Activated CD8-positive, alpha-beta memory T cell treated with anti-CD3 and anti-CD28 coated beads, Interleukin-2, amount 50 U/mL, for 24 hours (primary cell): ENCODE data around the gene CDY1.
"Not testable (repeated sequence)": the region's sequence is repeated elsewhere in the genome, so short reads cannot be mapped to it uniquely, and the experiment has no call there.

Experiments
- DNase-seq: peaks from one replicate; pipeline ENCODE4 v3.0.0-alpha.2; 2020; ENCODE audit errors: extremely low read depth

Gene CDY1, protein sequence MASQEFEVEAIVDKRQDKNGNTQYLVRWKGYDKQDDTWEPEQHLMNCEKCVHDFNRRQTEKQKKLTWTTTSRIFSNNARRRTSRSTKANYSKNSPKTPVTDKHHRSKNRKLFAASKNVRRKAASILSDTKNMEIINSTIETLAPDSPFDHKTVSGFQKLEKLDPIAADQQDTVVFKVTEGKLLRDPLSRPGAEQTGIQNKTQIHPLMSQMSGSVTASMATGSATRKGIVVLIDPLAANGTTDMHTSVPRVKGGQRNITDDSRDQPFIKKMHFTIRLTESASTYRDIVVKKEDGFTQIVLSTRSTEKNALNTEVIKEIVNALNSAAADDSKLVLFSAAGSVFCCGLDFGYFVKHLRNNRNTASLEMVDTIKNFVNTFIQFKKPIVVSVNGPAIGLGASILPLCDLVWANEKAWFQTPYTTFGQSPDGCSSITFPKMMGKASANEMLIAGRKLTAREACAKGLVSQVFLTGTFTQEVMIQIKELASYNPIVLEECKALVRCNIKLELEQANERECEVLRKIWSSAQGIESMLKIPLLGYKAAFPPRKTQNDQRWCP

DNA sequence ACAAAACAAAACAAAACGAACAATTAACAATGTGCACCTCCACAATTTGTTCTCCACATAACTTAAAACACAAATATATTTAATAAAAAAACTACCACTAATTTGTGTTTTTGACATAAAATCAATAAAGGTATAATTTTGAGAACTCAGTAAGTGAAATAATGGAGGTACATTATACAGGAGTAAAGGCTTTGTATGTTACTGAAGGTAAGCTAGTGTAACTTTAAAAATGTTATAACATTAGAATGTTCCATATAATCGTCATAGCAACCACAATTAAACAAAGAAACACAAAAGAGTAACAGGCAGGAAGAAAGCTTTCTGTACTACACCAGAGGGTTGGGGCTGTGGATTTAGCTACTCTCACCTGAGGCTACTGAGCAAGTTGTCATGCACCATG, at the start of gene CDY1:
Gene CDY1, plus strand, starts transcription at position 301 of the 400 bp plus-strand sequence. CDS start 326 bp downstream, outside the sequence.
- DNase-seq: not testable (repeated sequence)

DNA sequence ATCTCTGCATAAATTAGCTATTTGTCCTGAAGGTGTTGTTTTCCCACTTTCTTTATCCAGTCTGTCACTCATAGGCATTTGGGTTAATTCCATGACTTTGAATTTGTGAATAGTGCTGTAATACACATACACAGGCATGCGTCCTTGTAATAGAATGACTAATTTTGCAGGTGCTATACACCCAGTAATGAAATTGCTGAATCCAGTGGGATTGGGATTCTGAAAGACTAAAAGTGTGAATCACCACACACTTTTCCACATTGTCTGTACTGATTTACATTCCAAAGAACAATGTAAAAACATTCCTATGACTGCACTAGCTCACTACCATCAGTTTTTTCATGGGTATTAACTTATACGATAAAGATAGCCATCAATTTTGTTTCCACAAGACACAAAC, 28.6 kb upstream of the CDY1 start:
- not testable (repeated sequence) for DNase-seq

DNA sequence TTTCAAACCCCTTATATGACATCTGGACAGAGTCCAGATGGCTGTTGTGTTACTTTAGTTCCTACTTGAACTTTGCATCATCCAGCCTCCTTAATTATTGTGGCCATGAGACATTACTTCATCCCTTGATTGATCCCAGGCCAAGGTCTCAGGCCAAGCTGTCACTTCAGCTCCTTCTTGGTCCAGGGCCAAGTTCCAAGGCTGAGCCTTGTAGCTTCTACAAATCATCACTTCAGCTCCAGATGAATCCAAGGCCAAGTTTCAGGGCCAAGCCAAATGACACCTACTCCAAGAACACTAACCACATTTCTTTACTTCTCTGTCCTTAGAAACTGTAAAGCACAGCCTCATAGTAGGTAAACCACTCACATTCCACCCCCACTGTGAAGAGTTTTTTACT, 1.7 kb upstream of the CDY1 start:
- DNase-seq: not testable (repeated sequence)

DNA sequence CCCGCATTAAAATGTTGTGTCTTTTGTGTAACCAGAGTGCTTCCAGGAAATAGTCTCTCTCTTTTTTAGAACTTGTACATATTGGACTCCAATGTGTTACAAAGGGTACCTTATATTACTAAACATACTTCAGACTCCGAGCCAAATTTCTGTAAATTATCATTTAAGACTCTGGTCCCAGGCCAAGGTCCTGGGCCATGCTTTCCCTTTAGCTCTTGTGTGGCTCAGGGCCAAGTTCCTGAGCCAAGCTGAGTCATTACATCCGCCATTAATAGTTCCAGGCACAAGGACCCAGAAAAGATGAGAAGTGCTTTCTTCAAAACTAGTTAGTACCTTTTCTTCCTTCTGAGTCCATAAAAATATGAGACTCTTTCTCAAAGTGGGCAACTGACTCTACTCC, 4.6 kb downstream of the CDY1 start:
- DNase-seq: not testable (repeated sequence)

DNA sequence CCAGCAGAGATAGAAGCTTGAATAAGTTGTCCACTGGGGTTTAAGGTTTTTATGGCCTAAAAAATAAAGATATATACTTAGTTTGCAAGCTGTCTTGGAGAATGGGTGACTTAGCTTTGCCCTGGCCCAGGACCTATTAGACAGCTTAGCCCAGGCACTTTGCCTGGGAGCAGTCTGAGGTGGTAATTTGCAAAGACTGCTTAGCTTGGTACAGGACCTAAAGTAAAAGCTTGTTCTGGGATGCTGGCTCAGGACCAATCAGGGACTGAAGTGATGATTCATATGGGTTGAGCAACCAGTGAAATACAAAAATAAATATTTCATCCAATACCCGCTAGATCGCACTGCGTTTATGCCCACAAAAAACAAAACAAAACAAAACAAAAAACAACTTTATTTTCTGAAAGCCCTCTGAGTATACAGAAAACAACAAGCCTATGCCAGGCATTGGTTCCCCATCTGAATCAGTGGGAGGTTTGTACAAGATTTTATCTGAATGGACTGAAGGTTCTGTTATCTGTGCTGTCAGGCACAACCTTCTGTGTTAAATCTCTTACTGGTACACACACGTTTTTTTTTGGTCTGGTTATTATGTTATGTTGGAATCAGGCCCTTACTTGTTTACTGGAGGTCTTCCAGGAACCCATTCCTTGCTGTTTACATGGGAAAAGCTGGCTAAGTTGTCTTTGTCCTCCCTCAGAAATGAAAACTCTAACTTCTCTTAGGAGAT, 8.6 kb downstream of the CDY1 start:
- DNase-seq: not testable (repeated sequence)

DNA sequence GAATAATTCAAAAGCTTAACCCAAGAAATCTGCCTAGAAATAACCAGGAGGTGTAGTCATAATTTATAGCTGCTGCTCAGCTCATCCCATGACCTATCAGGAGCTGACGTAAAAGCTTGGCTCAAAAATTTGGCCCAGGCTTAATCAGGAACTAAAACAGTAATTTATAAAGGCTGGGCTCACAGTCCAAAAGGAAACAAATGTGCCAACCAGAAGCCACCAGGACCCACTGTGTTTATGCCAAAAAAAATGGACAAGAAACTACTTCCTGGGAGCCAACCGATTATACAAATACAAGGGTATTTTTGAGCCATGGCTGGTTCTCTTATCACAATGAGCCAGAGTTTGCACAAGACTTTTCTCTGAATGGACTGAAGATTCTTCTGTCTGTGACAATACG, 17.9 kb downstream of the CDY1 start:
- DNase-seq: not testable (repeated sequence)

DNA sequence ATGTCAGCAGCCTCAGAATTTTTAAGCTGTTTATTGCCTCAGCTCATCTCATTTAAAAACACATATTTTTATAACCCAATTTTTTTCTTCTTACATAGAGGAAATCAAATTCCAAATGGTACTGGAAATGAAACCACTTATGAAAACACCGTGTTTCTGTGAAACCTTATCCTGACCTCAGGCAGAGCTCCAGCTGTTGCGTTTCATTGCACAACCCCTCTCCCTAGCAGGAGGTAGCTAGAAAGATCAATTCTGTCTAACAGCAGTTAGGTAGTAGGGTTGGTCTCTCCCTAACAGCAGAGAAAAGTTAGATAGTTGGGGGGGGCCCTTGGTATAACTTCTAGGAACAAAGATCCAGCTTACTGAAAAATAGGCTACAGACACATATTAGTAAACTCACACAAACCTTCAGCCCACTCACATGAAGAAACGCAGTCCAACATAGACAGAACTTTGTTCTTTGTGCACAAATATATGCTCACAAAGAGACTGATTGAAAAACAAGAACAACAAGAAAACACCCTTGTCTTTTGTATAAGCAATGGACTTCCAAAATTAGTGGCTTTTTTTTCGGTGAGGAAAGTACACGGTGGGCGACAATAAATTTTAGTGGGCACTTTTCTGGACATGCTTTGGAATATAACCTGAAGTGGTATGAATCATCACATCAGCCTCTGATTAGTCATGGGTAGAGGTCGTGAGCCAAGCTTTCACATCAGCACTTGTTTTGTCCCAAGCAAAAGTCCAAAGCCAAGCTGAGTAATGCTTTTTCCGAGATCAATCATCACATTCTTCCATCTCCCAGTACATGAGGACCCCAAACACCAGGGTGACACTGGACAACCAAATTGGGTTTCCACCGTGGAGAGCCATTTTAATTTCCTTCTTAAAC, 21.4 kb downstream of the CDY1 start:
- DNase-seq: not testable (repeated sequence)
